Activated CD4-positive, alpha-beta T cell treated with anti-CD3 and anti-CD28 coated beads for 24 hours (primary cell): ENCODE data around the gene LRRC49.

Source experiments
- DNase-seq, 2 donors: peaks; one replicate each; pipeline ENCODE4 v3.0.0-alpha.2; 2020; ENCODE audit warnings: low read depth in 2 of 2

Gene LRRC49

DNA sequence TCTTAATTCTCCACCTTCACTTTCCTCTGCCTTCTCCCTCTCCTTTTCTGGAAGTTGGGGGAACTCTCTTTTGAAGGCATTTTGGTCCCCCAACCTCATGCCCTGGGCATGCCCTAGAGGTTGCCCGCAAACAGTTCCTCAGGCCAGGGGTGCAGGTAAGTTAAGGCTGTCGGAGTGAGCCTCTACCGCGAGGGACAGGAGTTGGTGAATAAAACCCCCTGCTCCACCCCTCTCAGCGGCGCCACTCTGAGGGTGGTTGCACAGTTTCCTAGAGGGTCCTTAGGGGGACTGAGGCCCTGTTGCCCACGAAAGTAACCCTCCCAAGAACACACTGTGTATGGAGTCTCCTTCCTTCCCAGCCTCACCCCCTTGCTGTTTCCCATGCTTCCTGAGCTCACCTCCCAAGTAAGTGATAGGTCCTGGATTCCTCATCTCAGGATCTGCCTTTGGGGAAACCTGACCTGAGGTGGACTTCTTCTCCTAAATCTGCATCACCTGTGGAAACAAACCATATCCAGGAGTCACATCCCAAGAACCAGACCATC is 199.5 kb downstream of the LRRC49 start:
- no peak for DNase-seq

DNA sequence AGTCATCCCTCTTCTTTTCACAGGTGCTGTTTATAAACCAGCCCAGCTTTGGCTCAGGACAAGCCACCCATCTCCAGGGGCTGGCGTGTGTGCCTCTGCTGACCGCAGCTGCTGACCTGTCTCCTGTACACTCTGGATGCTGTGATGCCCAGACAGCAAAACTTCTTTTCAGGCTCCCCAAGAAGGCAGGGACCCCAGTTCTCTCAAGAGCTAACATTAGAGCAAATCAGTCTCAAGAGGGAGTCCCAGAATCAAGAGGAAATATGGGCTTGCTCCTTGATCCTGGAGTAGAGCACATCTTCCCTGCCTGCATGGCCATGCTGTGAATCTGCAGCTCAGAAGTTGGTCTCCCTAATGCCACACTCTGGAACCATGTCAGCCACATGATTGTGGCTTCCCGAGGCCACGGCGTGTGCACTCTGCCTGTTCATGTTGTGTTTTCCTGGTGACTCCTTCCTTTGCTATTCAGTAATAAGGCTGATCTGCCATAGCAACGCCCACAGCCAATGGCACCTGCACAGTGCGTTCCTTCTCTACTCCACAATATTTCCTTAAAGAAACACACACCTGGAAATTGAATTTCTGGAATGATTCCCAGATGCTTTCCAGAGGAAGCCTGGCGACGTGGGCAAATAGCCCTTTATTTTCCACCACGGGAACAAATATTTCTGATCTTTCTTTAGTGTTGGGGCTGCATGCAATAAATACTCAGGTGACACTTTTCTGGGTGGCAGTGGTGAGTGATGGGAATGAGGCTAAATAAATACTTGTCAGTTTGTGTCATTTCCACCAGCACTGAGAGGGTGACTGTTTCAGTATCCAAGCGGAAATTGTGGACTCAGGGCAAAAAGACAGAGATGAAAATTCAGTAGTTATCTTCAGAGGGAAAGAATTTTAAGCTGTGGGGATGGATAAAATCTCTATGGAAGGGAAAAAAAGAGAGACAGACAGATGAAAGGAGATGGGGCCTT is 200.7 kb downstream of the LRRC49 start:
- no peak for DNase-seq

GRCh38 chr15:71094137-71094536 is 201.5 kb downstream of the LRRC49 start:
- no peak for DNase-seq

DNA sequence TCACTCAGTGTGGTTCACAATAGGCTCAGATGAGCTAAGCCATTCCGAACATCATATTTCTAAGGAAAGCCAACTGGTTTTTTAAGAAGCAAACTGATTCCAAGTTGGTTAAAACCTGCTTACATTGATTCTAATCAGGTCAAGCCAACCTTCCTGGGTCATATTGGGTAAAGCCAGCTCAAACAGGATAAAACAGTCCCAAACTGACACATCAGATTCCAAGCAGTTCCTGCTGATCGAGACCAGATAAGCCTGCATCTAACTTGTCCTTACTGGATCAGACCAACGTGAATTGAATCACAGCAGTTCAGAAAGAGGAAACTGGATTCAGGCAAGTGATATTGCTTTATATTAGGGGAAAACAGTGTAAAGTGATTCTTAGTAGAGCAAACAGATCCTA is 204.1 kb downstream of the LRRC49 start:
- DNase-seq: no peak

DNA sequence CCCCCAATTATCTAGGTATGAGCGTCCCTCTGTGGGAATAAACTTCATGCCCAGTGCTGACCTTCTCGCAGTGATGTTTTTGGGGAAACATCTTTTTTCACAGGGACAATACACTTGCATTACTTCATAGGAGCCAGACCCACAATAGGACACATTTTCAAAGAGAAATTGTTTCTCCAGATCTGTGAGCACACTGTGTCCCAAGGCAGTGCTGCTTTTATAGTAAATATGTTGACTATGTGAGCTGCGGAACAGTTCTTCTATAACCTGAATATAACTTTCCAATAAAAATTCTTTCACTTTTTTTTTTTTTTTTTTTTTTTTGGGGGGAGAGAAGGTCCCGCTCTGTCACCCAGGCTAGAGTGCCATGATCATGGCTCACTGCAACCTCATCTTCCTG is 205.3 kb downstream of the LRRC49 start:
- no peak for DNase-seq

DNA sequence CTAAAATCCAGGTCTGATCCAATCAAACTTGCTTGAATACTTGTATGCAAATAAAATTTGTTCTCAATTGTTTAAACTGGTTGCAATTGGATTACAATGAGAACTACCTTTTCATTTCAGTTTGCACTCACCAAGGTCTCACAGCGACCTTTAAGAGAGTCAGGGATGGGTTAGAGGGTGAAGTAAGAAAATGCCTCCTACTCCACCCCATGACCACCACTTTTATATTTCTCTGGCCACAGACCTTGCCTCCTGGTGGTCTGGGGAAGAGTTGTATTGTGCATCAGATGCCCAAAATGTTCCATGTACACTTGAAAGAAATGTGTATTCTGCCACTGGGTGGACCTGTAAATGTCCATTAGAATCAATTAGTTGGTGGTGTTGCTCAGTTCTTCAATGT is 206.3 kb downstream of the LRRC49 start:
- DNase-seq: no peak
